B cell (primary cell): Measurements from ENCODE around the gene TSPAN8. TPM values are rescaled to one million over a fixed set of nuclear protein-coding genes. Genes with fewer than 3 reads are reported as not detected.

Source experiments
- ATAC-seq: fragments of 200-7000 bp; cut with Tn5 transposase; one replicate; pipeline ENCODE4 v1.10.0; 2021; ENCODE audit warnings: low read depth, mild to moderate bottlenecking, moderate number of reproducible peaks, moderate library complexity
- CTCF ChIA-PET: fragments of 350-600 bp; sonication (Branson Sonifier 250); formaldehyde crosslinking; loops from one replicate; lab custom pipeline; 2021; ENCODE audit warnings: antibody characterized with exemption, inconsistent platforms; lab: Charles Lee
- POLR2A ChIA-PET: fragments of 350-600 bp; sonication (Branson Sonifier 250); formaldehyde crosslinking; loops from one replicate; lab custom pipeline; 2021; ENCODE audit warnings: antibody characterized with exemption; lab: Charles Lee
- DNase-seq: peaks from one replicate; pipeline ENCODE4 v3.0.0; 2013
- H2AFZ ChIP-seq: 2 replicates; pipeline ENCODE4 v1.6.1; 2012; ENCODE audit warnings: mild to moderate bottlenecking, low read depth, low read length; ENCODE audit not compliant: insufficient read depth, poor library complexity, severe bottlenecking
- H3K27ac ChIP-seq, 2 donors: 1 replicate in 1 of 2; 2 replicates in 1 of 2; pipeline ENCODE4 v1.5.1; 2012 to 2013; ENCODE audit warnings: low read length in 2 of 2, mild to moderate bottlenecking in 2 of 2, moderate library complexity in 1 of 2
- H3K27me3 ChIP-seq, 4 experiments: fragments of 200-600 bp in 1 of 4; sonication (generic) in 1 of 4; replicated peaks in 1 of 4; 1 replicate in 2 of 4; 2 replicates in 2 of 4; pipeline versions ENCODE4 v1.6.1 to v1.7.0; 2013 to 2016; ENCODE audit warnings: low read length in 3 of 4, mild to moderate bottlenecking in 2 of 4, mixed read lengths in 1 of 4, moderate library complexity in 1 of 4; ENCODE audit not compliant: insufficient read depth in 4 of 4, control insufficient read depth in 3 of 4; ENCODE audit errors: control extremely low read depth in 1 of 4
- H3K36me3 ChIP-seq, 2 experiments: replicated peaks in 1 of 2; 1 replicate in 1 of 2; 2 replicates in 1 of 2; pipeline versions ENCODE4 v1.6.1 to v1.7.1; 2013; ENCODE audit warnings: low read length in 1 of 2; ENCODE audit not compliant: insufficient read depth in 2 of 2, control insufficient read depth in 1 of 2; ENCODE audit errors: control extremely low read depth in 1 of 2, extremely low read depth in 1 of 2
- H3K4me1 ChIP-seq, 2 donors: fragments of 200-600 bp in 1 of 2; sonication (generic) in 1 of 2; 1 replicate in 1 of 2; 2 replicates in 1 of 2; pipeline versions ENCODE4 v1.5.1 to v1.6.1; 2013 to 2017; ENCODE audit warnings: low read length in 2 of 2; ENCODE audit not compliant: control insufficient read depth in 2 of 2, insufficient read depth in 2 of 2
- H3K4me2 ChIP-seq: replicated peaks from 2 replicates; pipeline ENCODE3; 2012; ENCODE audit warnings: mild to moderate bottlenecking, low read depth, low read length; ENCODE audit not compliant: poor library complexity, severe bottlenecking
- H3K4me3 ChIP-seq, 5 experiments: fragments of 200-600 bp in 1 of 5; sonication (generic) in 1 of 5; 1 replicate in 3 of 5; 2 replicates in 2 of 5; pipeline versions ENCODE4 v1.5.1 to v1.7.0; 2011 to 2016; ENCODE audit warnings: low read length in 4 of 5, mild to moderate bottlenecking in 4 of 5, low read depth in 2 of 5, control low read depth in 1 of 5, moderate library complexity in 1 of 5; ENCODE audit not compliant: insufficient read depth in 1 of 5; ENCODE audit errors: control extremely low read depth in 1 of 5, extremely low read depth in 1 of 5
- H3K79me2 ChIP-seq: fragments of 200-600 bp; sonication (generic); one replicate; pipeline ENCODE4 v1.6.0; 2016; ENCODE audit warnings: low read length; ENCODE audit not compliant: control insufficient read depth, insufficient read depth
- H3K9ac ChIP-seq: fragments of 200-600 bp; sonication (generic); 2 replicates; pipeline ENCODE4 v1.6.1; 2017; ENCODE audit warnings: mild to moderate bottlenecking, low read length, moderate library complexity
- H3K9me3 ChIP-seq, 3 donors: one replicate each; pipeline versions ENCODE4 v1.6.1 to v1.7.1; 2013; ENCODE audit warnings: low read length in 2 of 3; ENCODE audit not compliant: control insufficient read depth in 2 of 3, insufficient read depth in 1 of 3; ENCODE audit errors: control extremely low read depth in 1 of 3
- H4K20me1 ChIP-seq: 2 replicates; pipeline ENCODE4 v1.6.0; 2012; ENCODE audit warnings: mild to moderate bottlenecking, low read length; ENCODE audit not compliant: insufficient read depth, control insufficient read depth, poor library complexity, severe bottlenecking
- H3K27ac Mint-ChIP-seq: one replicate; pipeline ENCODE4 v1.8.0; 2021; ENCODE audit warnings: mixed read lengths
- H3K27me3 Mint-ChIP-seq: one replicate; pipeline ENCODE4 v1.8.0; 2021; ENCODE audit warnings: mixed read lengths
- H3K4me1 Mint-ChIP-seq: one replicate; pipeline ENCODE4 v1.8.0; 2021; ENCODE audit warnings: mixed read lengths
- H3K4me3 Mint-ChIP-seq: one replicate; pipeline ENCODE4 v1.8.0; 2021; ENCODE audit warnings: mixed read lengths
- H3K9me3 Mint-ChIP-seq: one replicate; pipeline ENCODE4 v1.8.0; 2022; ENCODE audit warnings: mixed read lengths; ENCODE audit not compliant: insufficient read depth
- EZH2 ChIP-seq: IDR thresholded peaks from 2 replicates; pipeline ENCODE4 v1.6.1; 2012; ENCODE audit warnings: borderline replicate concordance, low read depth, mild to moderate bottlenecking, moderate library complexity, low read length; ENCODE audit not compliant: insufficient read depth, poor library complexity, severe bottlenecking
- WGBS: methylation state at CpG from one replicate; pipeline ENCODE4 v1.1.5; 2013; ENCODE audit warnings: missing lambda C conversion rate; ENCODE audit not compliant: insufficient coverage; 5-methylcytosine and 5-hydroxymethylcytosine counted together
- intact Hi-C: fragments of 100-400 bp; cut with micrococcal nuclease; formaldehyde crosslinking; loops from one replicate; pipeline ENCODE4 v1.10.0; 2022
- polyA plus RNA-seq: library from polyadenylated mRNA; depleted of rRNA; stranded (reverse); fragments of >200 nt; gene quantifications from 2 replicates; pipeline ENCODE4 v1.2.3, GENCODE V29; 2012
- total RNA-seq, 2 donors: library from RNA; stranded (reverse); fragments of 120-200 nt in 1 of 2; gene quantifications; 1 replicate in 1 of 2; 2 replicates in 1 of 2; pipeline versions ENCODE4 v1.2.3 to v1.2.4, GENCODE V29; 2013 to 2022
- TF ChIP-seq, protein P1 (sequence below): fragments of 200-600 bp; IDR thresholded peaks from one replicate; pipeline ENCODE4 v1.8.0; 2022; ENCODE audit warnings: antibody characterized with exemption, mild to moderate bottlenecking

The TSPAN8 gene
- total and polyA plus RNA-seq, 2 donors (not counting 1 experiment from before 2014, with no cell fraction given) = not detected

DNA sequence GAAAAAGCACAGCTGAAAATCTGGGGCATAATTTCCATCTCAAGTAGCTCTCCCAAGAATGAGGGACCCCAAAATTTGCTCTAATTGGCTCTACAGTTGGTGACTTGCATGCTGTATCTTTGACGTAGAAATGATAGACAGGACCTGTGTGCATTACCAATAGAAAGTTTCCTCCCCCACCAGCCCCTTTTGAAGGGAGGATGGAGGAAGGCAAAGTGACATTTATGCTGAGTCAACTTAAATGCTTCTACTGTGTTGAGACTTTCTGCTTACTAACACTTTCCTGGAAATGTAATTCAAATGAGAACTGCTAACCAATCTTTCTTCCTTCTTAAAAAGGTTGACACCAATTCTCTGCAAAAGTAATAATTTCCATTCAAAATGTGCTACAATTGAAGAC is 31.9 kb downstream of the TSPAN8 start:
- Histone ChIP-seq H3K4me1 (no peaks in the 10 kb centered on the region), H3K27ac (no peak overlapping the region), H3K36me3 (no peaks in the 10 kb centered on the region), H3K27me3 (no peaks in the 10 kb centered on the region), H3K79me2 (no peaks in the 10 kb centered on the region), H3K4me2 (no peak overlapping the region), H2AFZ (no peak overlapping the region), H3K9me3 (peaks cover 0 to 2% (median 0%) of the 10 kb centered on the region in 3 donors), H3K4me3 (no peak overlapping the region), H4K20me1 (no peaks in the 10 kb centered on the region), H3K9ac (no peak overlapping the region)
- no CpG with 5 or more reads among the region's 1 CpG for WGBS
- CTCF ChIA-PET = no interaction called here
- Mint-ChIP-seq H3K9me3 (no peaks in the 10 kb centered on the region), H3K27me3 (no peaks in the 10 kb centered on the region), H3K27ac (no peak overlapping the region), H3K4me3 (no peak overlapping the region), H3K4me1 (no peaks in the 10 kb centered on the region)
- TF ChIP-seq, protein P1, sequence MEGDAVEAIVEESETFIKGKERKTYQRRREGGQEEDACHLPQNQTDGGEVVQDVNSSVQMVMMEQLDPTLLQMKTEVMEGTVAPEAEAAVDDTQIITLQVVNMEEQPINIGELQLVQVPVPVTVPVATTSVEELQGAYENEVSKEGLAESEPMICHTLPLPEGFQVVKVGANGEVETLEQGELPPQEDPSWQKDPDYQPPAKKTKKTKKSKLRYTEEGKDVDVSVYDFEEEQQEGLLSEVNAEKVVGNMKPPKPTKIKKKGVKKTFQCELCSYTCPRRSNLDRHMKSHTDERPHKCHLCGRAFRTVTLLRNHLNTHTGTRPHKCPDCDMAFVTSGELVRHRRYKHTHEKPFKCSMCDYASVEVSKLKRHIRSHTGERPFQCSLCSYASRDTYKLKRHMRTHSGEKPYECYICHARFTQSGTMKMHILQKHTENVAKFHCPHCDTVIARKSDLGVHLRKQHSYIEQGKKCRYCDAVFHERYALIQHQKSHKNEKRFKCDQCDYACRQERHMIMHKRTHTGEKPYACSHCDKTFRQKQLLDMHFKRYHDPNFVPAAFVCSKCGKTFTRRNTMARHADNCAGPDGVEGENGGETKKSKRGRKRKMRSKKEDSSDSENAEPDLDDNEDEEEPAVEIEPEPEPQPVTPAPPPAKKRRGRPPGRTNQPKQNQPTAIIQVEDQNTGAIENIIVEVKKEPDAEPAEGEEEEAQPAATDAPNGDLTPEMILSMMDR = no peak
- TF ChIP-seq EZH2 = no peak
- POLR2A ChIA-PET = no interaction called here
- intact Hi-C loops = no loop called here
- ATAC-seq = no peak
- DNase-seq = no peak

DNA sequence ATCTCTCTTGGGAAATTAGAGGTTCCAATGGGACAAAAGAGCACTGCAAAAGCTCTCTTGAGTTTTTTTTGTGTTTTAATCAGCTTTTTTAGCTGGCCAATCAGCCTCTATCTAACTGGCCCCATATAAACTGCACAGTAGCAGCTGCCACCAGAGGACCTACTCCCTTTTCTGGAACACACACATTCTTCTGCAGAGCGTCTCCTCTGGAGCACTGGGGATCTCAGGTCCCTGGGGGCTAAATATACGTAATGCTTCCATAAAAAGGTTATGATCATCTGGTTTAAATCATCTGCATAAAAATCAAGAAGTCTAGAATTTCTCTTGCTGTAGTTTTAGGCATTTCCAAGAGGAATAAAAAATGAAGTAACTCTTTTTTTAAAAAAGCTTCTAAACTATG is 32.3 kb downstream of the TSPAN8 start:
- H3K4me2 ChIP-seq = no peak overlapping the region
- no peak for TF ChIP-seq EZH2
- TF ChIP-seq, protein P1 = no peak
- no peaks in the 10 kb centered on the region for H3K4me1 Mint-ChIP-seq
- no peaks in the 10 kb centered on the region for H3K9me3 Mint-ChIP-seq
- no peaks in the 10 kb centered on the region for H3K36me3 ChIP-seq
- no peak overlapping the region for H3K27ac Mint-ChIP-seq
- H3K4me3 Mint-ChIP-seq = no peak overlapping the region
- H3K27me3 ChIP-seq = no peaks in the 10 kb centered on the region
- DNase-seq (no peak), ATAC-seq (no peak)
- no peak overlapping the region for H3K4me3 ChIP-seq
- CTCF ChIA-PET = no interaction called here
- no peak overlapping the region for H2AFZ ChIP-seq
- no peaks in the 10 kb centered on the region for H4K20me1 ChIP-seq
- no CpG with 5 or more reads among the region's 2 CpGs for WGBS
- no peaks in the 10 kb centered on the region for H3K27me3 Mint-ChIP-seq
- intact Hi-C loops = no loop called here
- no peak overlapping the region for H3K9ac ChIP-seq
- H3K27ac ChIP-seq = no peak overlapping the region
- POLR2A ChIA-PET = no interaction called here
- H3K79me2 ChIP-seq = no peaks in the 10 kb centered on the region
- no peaks in the 10 kb centered on the region for H3K4me1 ChIP-seq
- peaks cover 0 to 2% (median 0%) of the 10 kb centered on the region in 3 donors for H3K9me3 ChIP-seq
